ENCODE results near the gene TAF11L14.
"Not testable (repeated sequence)": the region's sequence is repeated elsewhere in the genome, so short reads cannot be mapped to it uniquely, and the experiment has no call there.

DNA sequence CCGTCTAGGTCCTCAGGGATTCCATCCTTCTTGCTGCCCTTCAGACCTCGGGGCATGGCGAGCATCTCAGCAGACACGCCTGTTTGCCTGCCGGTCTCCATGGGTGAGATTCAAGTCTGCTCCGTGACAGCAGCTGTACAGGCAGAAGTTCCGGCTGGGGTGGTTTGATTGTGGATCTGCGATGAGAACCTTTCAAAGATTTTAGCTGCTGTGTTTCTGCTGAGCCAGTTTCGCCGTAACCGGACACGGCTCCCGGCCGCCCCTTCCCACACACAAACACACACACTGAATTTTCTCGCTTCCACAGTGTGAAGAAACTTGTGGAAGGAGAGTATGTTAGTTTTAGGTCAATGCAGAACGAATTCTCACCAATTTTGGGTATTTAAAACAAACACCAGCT is 48.6 kb upstream of the TAF11L14 start, which contains the start of gene TAF11L7:
- not testable (repeated sequence) for TF ChIP-seq GATA3, GATA2 (IDR thresholded peaks at IDR 0.05; ENCODE audit: low read depth, low read length)

All from SH-SY5Y (cell line).